Immature natural killer cell (primary cell): Measurements from ENCODE around the gene TBX5. TPM values are rescaled to one million over a fixed set of nuclear protein-coding genes. Genes with fewer than 3 reads are reported as not detected.

ENCODE experiments used
- DNase-seq, 3 donors: peaks; one replicate each; pipeline ENCODE4 v3.0.0; 2022; ENCODE audit warnings: mixed read lengths in 1 of 3
- H3K27ac Mint-ChIP-seq, 6 donors: one replicate each; pipeline ENCODE4 v1.8.0; 2020; ENCODE audit warnings: mixed read lengths in 6 of 6, mild to moderate bottlenecking in 5 of 6, inconsistent platforms in 4 of 6, moderate library complexity in 3 of 6
- H3K27me3 Mint-ChIP-seq, 3 donors: one replicate each; pipeline ENCODE4 v1.8.0; 2020 to 2021; ENCODE audit warnings: low read depth in 3 of 3, mild to moderate bottlenecking in 3 of 3, mixed read lengths in 3 of 3, moderate library complexity in 3 of 3, inconsistent platforms in 1 of 3
- H3K36me3 Mint-ChIP-seq, 3 donors: one replicate each; pipeline ENCODE4 v1.8.0; 2020; ENCODE audit warnings: mixed read lengths in 3 of 3, inconsistent platforms in 2 of 3, mild to moderate bottlenecking in 2 of 3
- H3K4me1 Mint-ChIP-seq, 2 donors: one replicate each; pipeline ENCODE4 v1.8.0; 2020; ENCODE audit warnings: inconsistent platforms in 2 of 2, mild to moderate bottlenecking in 2 of 2, mixed read lengths in 2 of 2, moderate library complexity in 1 of 2
- H3K4me3 Mint-ChIP-seq, 5 donors: one replicate each; pipeline ENCODE4 v1.8.0; 2020; ENCODE audit warnings: mild to moderate bottlenecking in 5 of 5, mixed read lengths in 5 of 5, inconsistent platforms in 3 of 5, moderate library complexity in 3 of 5
- H3K9me3 Mint-ChIP-seq, 6 donors: one replicate each; pipeline ENCODE4 v1.8.0; 2020; ENCODE audit warnings: mild to moderate bottlenecking in 6 of 6, mixed read lengths in 6 of 6, inconsistent platforms in 4 of 6, moderate library complexity in 3 of 6
- polyA plus RNA-seq, 3 donors: library from polyadenylated mRNA; unstranded; fragments of 300-500 nt; fragmentation: Illumina TruSeq; gene quantifications; one replicate each; pipeline ENCODE4 v1.2.3, GENCODE V29; 2021

TBX5 gene
- polyA plus RNA-seq, 3 donors from 2014 or later, result not detected

GRCh38 chr12:114441545-114441944, 35.6 kb upstream of the TBX5 start:
- Mint-ChIP-seq H3K4me3 (no peak overlapping the region), H3K36me3 (no peaks in the 10 kb centered on the region), H3K27ac (no peak overlapping the region), H3K9me3 (peaks cover 0 to 2% (median 0%) of the 10 kb centered on the region in 6 donors), H3K27me3 (peaks cover 7 to 32% (median 29%) of the 10 kb centered on the region in 3 donors), H3K4me1 (no peaks in the 10 kb centered on the region)
- no peak for DNase-seq

DNA sequence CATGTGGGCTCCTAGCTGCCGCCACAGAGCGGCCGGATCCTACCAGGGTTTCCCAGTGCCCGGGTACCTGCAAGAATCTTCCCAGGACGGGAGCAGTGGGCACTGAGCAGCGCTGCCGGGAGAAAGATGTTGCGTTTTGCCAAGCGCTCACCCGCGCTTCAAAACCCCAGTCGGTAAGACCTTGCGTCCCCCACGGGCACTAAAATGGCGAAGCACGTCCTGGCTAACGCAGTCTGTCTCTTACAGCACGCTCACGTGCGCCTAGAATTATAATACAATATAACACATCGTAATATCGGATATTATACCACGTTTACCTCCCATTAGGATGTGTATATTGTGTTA, 35.1 kb upstream of the TBX5 start:
- H3K4me3 Mint-ChIP-seq, result no peak overlapping the region
- peaks cover 10 to 30% (median 28%) of the 10 kb centered on the region in 3 donors for H3K27me3 Mint-ChIP-seq
- H3K36me3 Mint-ChIP-seq, result no peaks in the 10 kb centered on the region
- H3K27ac Mint-ChIP-seq, result no peak overlapping the region
- H3K4me1 Mint-ChIP-seq, result no peaks in the 10 kb centered on the region
- peaks cover 0 to 2% (median 0%) of the 10 kb centered on the region in 6 donors for H3K9me3 Mint-ChIP-seq
- DNase-seq, result no peak

- no peak for DNase-seq
- H3K27me3 Mint-ChIP-seq, result peaks cover 10 to 27% (median 26%) of the 10 kb centered on the region in 3 donors
- no peaks in the 10 kb centered on the region for H3K4me1 Mint-ChIP-seq
- H3K36me3 Mint-ChIP-seq, result no peaks in the 10 kb centered on the region
- H3K9me3 Mint-ChIP-seq, result peaks cover 0 to 2% (median 0%) of the 10 kb centered on the region in 6 donors
- H3K27ac Mint-ChIP-seq, result no peak overlapping the region
- H3K4me3 Mint-ChIP-seq, result no peak overlapping the region
Measured at GRCh38 chr12:114440270-114441038, 34.5 kb upstream of the TBX5 start.

- H3K27ac Mint-ChIP-seq, result no peak overlapping the region
Measured at GRCh38 chr12:114439817-114440216, 33.9 kb upstream of the TBX5 start.

GRCh38 chr12:114439261-114439683, 33.3 kb upstream of the TBX5 start:
- peaks cover 10 to 23% (median 19%) of the 10 kb centered on the region in 3 donors for H3K27me3 Mint-ChIP-seq
- DNase-seq, result no peak
- no peak overlapping the region for H3K27ac Mint-ChIP-seq
- no peaks in the 10 kb centered on the region for H3K36me3 Mint-ChIP-seq
- H3K4me1 Mint-ChIP-seq, result no peaks in the 10 kb centered on the region
- peaks cover 0 to 2% (median 0%) of the 10 kb centered on the region in 6 donors for H3K9me3 Mint-ChIP-seq
- no peak overlapping the region for H3K4me3 Mint-ChIP-seq

More at GRCh38 chr12:114439817-114440216, 33.9 kb upstream of the TBX5 start:
- H3K36me3 Mint-ChIP-seq, result no peaks in the 10 kb centered on the region
- H3K4me1 Mint-ChIP-seq, result no peaks in the 10 kb centered on the region
- DNase-seq, result no peak
- H3K27me3 Mint-ChIP-seq, result peaks cover 10 to 25% (median 20%) of the 10 kb centered on the region in 3 donors
- no peak overlapping the region for H3K4me3 Mint-ChIP-seq
- peaks cover 0 to 2% (median 0%) of the 10 kb centered on the region in 6 donors for H3K9me3 Mint-ChIP-seq

DNA sequence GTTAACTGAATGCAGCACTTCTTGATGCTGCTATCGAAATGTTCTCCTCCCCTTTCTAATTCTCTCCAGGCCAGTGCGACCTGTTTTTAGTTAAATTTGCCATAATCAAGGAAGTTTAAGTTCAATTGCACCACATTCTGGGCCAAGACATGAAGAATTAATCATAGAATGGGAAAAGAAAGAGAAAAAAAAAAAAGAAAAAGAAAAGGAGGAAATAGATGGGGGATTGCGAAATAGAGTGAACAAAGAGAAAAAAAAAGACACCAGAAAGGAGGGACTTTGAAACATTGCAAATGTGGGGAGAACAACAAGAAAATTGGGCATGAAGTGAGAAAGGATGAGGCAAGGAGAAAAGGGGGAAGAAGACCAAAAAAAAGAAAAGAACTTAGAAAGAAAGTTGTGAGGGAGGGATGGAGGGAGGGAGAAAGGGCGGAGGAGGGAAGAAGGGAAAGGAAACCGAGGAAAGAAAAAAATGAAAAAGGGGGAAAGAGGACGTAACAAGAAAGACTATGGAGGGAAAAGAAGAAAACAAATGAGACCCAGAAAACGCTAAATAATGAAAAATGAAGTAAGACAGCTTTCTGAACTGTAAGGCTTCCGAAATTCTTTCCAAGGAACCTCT, 32.8 kb upstream of the TBX5 start:
- H3K36me3 Mint-ChIP-seq, result no peaks in the 10 kb centered on the region
- no peak overlapping the region for H3K4me3 Mint-ChIP-seq
- H3K27me3 Mint-ChIP-seq, result peaks cover 10 to 20% (median 19%) of the 10 kb centered on the region in 3 donors
- peaks cover 0 to 2% (median 0%) of the 10 kb centered on the region in 6 donors for H3K9me3 Mint-ChIP-seq
- no peaks in the 10 kb centered on the region for H3K4me1 Mint-ChIP-seq
- no peak for DNase-seq
- no peak overlapping the region for H3K27ac Mint-ChIP-seq

DNA sequence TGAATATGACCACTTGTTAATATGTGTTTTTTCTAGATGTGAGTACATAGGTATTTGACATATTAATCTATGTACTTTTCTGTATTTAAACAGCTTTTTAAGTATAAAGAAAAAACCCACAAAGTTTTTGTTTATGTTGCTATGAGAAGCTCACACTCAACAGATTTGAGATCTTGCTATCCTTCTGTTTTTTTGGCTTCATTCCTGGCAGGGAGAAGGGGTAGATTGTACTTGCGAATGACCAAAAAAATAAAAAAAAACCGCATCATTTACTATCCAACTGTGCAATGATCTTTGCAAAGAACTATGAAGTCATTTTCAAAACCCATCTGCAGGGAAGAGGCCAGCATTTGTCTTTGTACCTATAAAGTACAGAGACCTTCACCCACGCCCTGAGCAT, 28.4 kb upstream of the TBX5 start:
- DNase-seq, result no peak
- peaks cover 2 to 9% (median 5%) of the 10 kb centered on the region in 3 donors for H3K27me3 Mint-ChIP-seq
- no peaks in the 10 kb centered on the region for H3K4me1 Mint-ChIP-seq
- no peak overlapping the region for H3K4me3 Mint-ChIP-seq
- no peak overlapping the region for H3K27ac Mint-ChIP-seq
- no peaks in the 10 kb centered on the region for H3K36me3 Mint-ChIP-seq
- H3K9me3 Mint-ChIP-seq, result peaks cover 0 to 2% (median 0%) of the 10 kb centered on the region in 6 donors

DNA sequence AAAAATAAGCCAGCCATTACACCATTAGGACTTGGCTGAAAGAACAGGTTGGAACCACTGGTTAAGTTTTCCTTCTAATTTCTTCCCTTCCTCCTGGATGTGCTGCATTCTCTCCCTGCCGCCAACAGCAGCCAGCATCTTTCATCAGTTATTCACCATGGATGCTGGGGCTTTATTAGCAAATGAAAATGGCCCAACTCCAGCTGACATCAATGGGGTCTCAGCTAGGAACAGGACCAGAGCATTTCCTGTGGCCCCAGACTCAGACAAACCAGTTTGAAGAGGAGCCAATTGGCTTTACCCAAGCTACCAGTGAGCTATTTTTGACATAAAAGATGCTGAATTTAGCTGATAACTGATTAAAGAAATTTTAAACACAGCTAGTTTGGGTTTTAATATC, 26.0 kb upstream of the TBX5 start:
- Mint-ChIP-seq H3K27ac (no peak overlapping the region), H3K4me1 (no peaks in the 10 kb centered on the region), H3K36me3 (no peaks in the 10 kb centered on the region), H3K9me3 (peaks cover 0 to 2% (median 0%) of the 10 kb centered on the region in 6 donors), H3K4me3 (no peak overlapping the region), H3K27me3 (peaks cover 0 to 5% (median 4%) of the 10 kb centered on the region in 3 donors)
- no peak for DNase-seq

- no peak overlapping the region for H3K27ac Mint-ChIP-seq
- H3K4me1 Mint-ChIP-seq, result no peaks in the 10 kb centered on the region
- H3K36me3 Mint-ChIP-seq, result no peaks in the 10 kb centered on the region
- H3K27me3 Mint-ChIP-seq, result peaks cover 0 to 2% (median 0%) of the 10 kb centered on the region in 3 donors
- no peaks in the 10 kb centered on the region for H3K9me3 Mint-ChIP-seq
- no peak for DNase-seq
- no peak overlapping the region for H3K4me3 Mint-ChIP-seq
Measured at GRCh38 chr12:114430306-114430705, 24.4 kb upstream of the TBX5 start.

DNA sequence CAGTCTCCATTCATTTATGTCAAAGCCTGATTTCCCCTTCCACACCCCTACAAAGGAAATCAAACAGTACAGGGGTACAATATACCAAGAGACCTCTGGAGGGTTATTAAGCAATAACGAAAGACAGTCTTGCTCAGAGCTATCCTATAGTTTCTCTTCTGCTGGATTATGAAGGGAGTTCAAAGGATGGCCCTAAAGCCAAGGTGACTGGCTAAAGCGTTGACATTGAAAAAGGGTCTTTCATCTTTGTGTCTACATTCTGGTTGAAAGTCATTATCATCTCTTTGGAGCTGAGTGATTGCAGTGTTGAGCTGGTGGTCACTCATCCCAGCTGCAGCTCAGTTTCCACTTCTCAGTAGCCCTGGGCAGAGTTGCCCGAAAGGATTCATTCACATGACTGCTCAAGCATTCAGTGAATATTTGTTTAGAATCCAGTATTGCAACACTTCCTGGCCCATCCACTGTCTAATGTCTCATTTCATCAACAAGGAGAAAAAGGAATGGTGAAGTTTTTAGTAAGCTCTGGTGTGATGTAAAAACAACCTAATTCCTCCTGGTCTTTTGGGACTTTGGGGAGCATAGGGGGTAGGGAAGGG, 19.2 kb upstream of the TBX5 start:
- no peak overlapping the region for H3K4me3 Mint-ChIP-seq
- H3K9me3 Mint-ChIP-seq, result peaks cover 0 to 4% (median 0%) of the 10 kb centered on the region in 6 donors
- H3K27me3 Mint-ChIP-seq, result peaks cover 2 to 4% (median 3%) of the 10 kb centered on the region in 3 donors
- no peaks in the 10 kb centered on the region for H3K4me1 Mint-ChIP-seq
- H3K36me3 Mint-ChIP-seq, result no peaks in the 10 kb centered on the region
- H3K27ac Mint-ChIP-seq, result no peak overlapping the region
- no peak for DNase-seq

DNA sequence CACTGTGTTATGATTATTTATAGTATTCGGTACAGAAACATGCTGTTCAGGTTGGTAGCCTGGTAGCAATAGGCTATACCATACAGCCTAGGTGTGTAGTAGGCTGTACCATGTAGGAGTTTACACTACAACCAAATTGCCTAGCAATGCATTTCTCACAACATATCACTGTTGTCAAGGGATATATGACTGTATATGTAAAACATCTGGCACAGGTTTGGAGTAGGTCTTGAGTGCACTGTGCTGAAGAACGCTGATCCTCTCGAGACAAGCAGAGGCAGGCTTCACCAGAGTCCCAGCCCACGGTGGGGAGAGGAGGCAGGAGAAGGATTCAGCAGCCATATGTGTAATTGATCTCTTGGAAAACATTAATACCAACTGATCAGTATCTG, 15.0 kb upstream of the TBX5 start:
- no peaks in the 10 kb centered on the region for H3K4me1 Mint-ChIP-seq
- peaks cover 0 to 4% (median under 1%) of the 10 kb centered on the region in 6 donors for H3K9me3 Mint-ChIP-seq
- no peak for DNase-seq
- no peak overlapping the region for H3K27ac Mint-ChIP-seq
- no peaks in the 10 kb centered on the region for H3K36me3 Mint-ChIP-seq
- peaks cover 4 to 8% (median 7%) of the 10 kb centered on the region in 3 donors for H3K27me3 Mint-ChIP-seq
- H3K4me3 Mint-ChIP-seq, result no peak overlapping the region

DNA sequence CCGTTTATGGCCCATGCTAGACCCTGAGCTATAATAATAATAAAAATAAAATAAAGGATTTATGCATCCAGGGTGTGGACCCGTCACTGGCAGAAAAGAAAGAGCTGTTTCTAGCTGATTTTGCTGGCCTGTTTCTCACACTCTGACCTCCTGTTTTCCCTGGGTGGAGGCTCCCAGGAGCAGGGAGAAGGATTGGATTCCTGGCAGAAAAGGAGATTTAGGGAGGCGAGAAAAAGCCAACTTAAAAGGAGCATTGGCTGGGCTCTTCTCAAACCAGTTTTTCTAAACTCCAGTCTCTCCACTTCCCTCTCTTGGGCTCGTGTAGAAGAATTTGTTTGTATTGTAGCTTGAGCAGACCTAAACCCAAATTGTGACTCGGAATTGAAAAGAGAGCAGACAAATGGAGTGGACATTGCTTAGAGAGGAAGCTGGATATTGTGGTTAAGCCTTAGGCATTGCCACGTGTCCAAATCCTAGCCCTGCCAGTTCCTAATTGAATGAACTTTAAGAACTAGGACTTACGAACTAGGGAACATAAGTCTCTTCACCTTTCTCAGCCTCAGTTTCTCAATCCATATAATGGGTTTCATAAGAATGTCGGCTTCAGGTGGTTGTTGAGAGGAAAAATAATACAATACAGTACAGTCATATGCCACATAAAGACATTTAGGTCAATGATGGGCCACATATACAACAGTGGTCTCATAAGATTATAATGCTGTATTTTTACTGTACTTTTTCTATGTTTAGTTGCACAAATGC, 14.4 kb upstream of the TBX5 start:
- DNase-seq, result no peak
- Mint-ChIP-seq H3K36me3 (no peaks in the 10 kb centered on the region), H3K4me1 (no peaks in the 10 kb centered on the region), H3K27me3 (peaks cover 4 to 8% (median 7%) of the 10 kb centered on the region in 3 donors), H3K9me3 (peaks cover 0 to 4% (median under 1%) of the 10 kb centered on the region in 6 donors), H3K4me3 (no peak overlapping the region), H3K27ac (no peak overlapping the region)

- no peaks in the 10 kb centered on the region for H3K36me3 Mint-ChIP-seq
- H3K9me3 Mint-ChIP-seq, result peaks cover 0 to 4% (median 2%) of the 10 kb centered on the region in 6 donors
- no peaks in the 10 kb centered on the region for H3K4me1 Mint-ChIP-seq
- no peak overlapping the region for H3K27ac Mint-ChIP-seq
- H3K27me3 Mint-ChIP-seq, result peaks cover 10 to 27% (median 25%) of the 10 kb centered on the region in 3 donors
- H3K4me3 Mint-ChIP-seq, result no peak overlapping the region
- no peak for DNase-seq
Measured at GRCh38 chr12:114416028-114416427, 10.1 kb upstream of the TBX5 start.
